Measurements from ENCODE around the gene ZNF438.

Gene ZNF438

DNA sequence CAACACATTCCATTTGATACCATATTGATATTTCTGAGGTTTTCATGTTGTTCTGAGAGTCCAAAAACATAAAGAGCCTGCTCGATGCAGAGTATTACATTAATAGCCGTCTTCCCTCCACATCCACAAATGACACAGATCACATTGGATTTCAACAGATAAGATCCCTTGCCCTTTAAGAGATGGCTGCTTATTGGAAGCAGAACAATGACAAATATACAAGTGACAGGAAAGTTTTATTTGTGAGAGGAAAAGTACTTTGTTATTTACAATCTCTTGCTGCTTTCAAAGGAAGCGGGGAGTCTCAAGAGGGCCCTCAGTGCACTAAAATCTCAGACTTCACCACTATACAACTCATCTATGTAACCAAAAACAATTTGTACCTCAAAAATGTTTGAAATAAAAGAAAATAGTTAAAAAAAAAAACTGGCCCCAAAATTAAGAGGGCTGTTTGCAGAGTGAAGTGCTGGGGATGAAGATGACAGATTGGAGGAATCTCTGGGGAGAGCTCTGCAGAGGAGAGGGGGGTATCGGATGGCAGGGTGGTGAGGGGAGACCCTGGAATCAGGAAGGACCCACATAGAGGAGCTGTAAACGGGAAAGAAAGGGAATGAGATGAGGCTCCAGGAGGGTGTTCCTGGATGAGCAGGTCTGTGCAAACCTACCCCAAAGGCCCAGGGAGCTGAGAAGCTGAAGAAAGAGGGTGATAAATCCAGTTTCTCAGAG is 42.5 kb upstream of the ZNF438 start:
- H3K4me3 ChIP-seq (ENCODE audit: low read depth, low read length), result no peak overlapping the region
- in situ Hi-C loops (cut with HindIII; ENCODE audit: low sequenced_read_pairs), result no loop called here
- no peak for DNase-seq (ENCODE audit: low read depth)
- TF ChIP-seq, protein P1, sequence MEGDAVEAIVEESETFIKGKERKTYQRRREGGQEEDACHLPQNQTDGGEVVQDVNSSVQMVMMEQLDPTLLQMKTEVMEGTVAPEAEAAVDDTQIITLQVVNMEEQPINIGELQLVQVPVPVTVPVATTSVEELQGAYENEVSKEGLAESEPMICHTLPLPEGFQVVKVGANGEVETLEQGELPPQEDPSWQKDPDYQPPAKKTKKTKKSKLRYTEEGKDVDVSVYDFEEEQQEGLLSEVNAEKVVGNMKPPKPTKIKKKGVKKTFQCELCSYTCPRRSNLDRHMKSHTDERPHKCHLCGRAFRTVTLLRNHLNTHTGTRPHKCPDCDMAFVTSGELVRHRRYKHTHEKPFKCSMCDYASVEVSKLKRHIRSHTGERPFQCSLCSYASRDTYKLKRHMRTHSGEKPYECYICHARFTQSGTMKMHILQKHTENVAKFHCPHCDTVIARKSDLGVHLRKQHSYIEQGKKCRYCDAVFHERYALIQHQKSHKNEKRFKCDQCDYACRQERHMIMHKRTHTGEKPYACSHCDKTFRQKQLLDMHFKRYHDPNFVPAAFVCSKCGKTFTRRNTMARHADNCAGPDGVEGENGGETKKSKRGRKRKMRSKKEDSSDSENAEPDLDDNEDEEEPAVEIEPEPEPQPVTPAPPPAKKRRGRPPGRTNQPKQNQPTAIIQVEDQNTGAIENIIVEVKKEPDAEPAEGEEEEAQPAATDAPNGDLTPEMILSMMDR (IDR thresholded peaks at IDR 0.05; ENCODE audit: low read depth, low read length, missing control alignments), result no peak

DNA sequence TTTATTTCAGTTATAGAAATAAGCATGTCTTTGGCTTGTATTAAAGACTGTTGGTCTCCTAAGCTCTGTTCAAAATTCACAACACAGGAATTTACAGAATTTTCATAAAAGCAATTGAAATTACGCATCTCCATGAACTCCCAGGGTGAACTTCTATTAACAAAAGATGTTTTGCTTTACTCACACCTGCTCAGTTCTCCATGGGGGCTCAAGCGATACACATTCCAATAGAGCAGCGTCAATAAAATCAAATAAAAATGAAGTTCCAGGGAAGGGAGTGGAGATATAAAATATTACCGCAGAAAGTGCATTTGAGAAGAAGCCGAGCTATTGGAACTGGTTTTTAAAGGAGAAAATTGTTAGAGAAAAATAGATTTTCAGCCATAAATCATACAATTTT is 41.5 kb upstream of the ZNF438 start:
- TF ChIP-seq, protein P1 (IDR thresholded peaks at IDR 0.05; ENCODE audit: low read depth, low read length, missing control alignments), result no peak
- in situ Hi-C loops (cut with HindIII; ENCODE audit: low sequenced_read_pairs), result no loop called here
- no peak overlapping the region for H3K4me3 ChIP-seq (ENCODE audit: low read depth, low read length)
- DNase-seq (ENCODE audit: low read depth), result no peak

DNA sequence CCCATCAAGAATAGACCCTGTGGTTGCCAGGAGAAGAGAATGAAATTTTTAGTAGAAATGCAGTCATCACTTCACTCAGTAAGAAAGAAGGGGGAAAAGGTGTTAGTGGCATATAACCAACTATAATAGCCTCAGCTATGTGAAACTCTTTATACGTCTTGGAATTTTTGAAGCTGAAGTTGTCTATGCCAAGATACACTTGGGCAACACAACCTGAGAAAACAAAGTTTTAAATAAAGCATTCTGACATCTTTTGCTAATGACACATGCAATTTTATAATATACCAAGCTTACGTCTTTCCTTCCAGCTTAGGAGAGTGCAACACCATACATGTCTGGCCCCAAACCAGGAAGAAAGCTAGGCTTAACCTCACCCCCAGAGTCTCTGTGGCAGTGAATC is 40.8 kb upstream of the ZNF438 start:
- peak; percentile 34 for DNase-seq (ENCODE audit: low read depth)
- TF ChIP-seq, protein P1 (IDR thresholded peaks at IDR 0.05; ENCODE audit: low read depth, low read length, missing control alignments), result no peak
- H3K4me3 ChIP-seq (ENCODE audit: low read depth, low read length), result no peak overlapping the region
- in situ Hi-C loops (cut with HindIII; ENCODE audit: low sequenced_read_pairs), result no loop called here

DNA sequence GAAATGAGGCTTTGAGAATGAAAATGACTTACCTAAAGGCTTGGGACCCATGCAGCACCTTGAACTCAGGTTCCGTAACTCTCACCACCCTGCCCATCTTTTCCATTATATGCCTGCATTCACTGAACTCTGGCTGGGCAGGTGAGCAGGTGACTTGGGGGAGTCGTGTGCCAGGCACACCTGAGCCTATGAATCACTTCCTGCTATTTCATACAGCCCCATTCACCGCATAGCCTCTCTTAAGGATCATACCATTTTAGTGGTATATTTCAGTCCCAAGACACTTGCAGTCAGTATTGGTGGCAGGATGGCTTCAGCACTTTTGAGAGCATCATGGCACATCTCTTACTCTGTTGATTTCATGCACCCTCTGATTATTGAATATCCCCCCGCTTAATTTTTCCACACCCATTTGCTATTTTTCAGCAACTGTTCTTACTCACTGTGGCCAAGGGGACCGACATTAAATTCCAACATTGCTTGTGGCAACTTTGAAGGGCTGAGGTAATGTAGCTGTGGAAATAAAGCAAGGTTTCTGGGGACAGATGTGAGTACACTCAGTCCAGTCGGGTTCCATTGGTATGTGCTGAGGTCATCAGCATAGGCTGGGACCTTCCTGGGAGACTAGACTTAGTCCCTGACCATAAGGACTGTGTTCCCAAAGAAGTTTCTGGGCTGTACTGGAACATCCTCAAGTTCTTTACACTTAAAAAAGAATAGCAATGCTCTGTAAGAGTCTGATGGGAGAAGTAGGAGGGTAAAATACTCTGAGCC is 39.8 kb upstream of the ZNF438 start:
- TF ChIP-seq, protein P1 (IDR thresholded peaks at IDR 0.05; ENCODE audit: low read depth, low read length, missing control alignments), result no peak
- H3K4me3 ChIP-seq (ENCODE audit: low read depth, low read length), result no peak overlapping the region
- in situ Hi-C loops (cut with HindIII; ENCODE audit: low sequenced_read_pairs), result no loop called here
- peak; percentile 11 for DNase-seq (ENCODE audit: low read depth)

DNA sequence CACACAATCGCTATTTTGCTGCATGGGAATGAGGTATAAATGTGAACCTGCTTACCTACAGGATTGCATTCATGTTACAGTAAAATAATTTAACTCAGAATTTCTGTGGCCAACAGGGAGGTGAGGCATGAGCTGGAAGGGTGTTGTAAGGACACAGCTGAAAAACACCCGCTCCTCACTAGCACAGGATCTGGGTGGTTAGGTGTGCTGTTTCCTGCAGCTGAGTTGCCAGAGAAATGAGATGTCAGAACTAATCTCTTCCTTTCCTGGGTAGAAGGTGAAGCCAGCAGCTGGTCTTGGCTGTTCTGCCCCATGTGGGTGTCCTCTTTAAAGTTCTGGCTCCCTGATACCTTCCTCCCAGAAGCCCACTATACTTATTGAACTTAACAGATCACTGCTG is 39.0 kb upstream of the ZNF438 start:
- no peak for DNase-seq (ENCODE audit: low read depth)
- in situ Hi-C loops (cut with HindIII; ENCODE audit: low sequenced_read_pairs), result no loop called here

DNA sequence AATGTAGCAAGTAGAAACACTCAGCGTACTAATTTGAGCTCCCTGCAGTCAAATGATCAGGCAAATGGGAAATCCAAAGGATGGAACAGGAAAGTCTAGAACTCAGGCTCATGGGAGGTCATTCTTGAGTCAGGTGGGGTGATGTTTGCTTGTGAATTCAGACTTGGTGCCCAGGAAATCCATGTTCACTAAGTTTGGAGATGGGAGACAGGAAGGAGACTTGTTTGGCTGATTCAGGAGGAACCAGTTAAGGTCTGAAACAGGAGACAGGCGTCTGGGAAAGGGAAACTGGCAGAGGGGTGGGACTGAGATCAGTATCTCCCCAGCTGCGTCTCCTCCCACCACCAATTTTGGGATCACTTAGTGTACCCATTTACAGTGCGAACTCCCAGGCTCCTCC is 38.4 kb upstream of the ZNF438 start:
- no peak for DNase-seq (ENCODE audit: low read depth)
- no peak overlapping the region for H3K4me3 ChIP-seq (ENCODE audit: low read depth, low read length)
- TF ChIP-seq, protein P1 (IDR thresholded peaks at IDR 0.05; ENCODE audit: low read depth, low read length, missing control alignments), result no peak
- in situ Hi-C loops (cut with HindIII; ENCODE audit: low sequenced_read_pairs), result no loop called here

More for the DNA sequence above, 39.0 kb upstream of the ZNF438 start:
- TF ChIP-seq, protein P1 (IDR thresholded peaks at IDR 0.05; ENCODE audit: low read depth, low read length, missing control alignments), result no peak
- no peak overlapping the region for H3K4me3 ChIP-seq (ENCODE audit: low read depth, low read length)

All from astrocyte of the cerebellum (primary cell).